ENCODE data around the gene GPD1.

DNA sequence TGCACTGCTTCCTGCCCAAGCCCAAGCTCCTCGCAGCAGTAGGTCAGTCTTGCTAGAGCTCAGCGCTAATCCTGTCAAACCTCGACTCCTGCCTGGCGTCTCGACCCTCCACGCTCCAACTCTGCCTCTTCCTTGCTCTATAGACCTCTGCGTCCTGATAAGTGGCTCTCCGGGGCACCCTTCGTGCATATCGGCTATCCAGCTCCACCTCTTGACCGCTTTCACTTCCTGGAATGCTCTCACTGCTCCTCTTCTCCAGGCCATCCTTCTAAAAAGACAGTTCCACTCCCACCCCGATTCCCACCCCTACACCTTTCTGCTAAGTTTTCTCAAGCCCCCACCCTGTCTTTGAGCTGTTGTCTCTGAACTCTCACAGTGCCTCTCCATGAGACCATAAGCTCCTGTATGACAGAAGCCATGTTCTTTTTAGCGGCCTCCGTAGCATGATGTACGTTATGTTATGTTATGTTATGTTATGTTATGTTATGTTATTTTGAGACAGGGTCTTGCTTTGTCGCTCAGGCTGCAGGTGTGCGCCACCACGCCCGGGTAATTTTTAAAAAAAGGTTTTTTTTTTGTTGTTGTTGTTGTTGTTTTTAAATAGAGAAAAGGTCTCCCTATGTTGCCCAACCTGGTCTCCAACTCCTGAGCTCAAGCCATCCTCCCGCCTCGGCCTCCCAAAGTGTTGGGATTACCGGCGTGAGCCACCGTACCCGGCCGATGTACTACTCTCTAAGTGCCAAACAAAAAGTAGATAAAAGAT lies 8.8 kb downstream of the GPD1 start:
- 0 out of 2 replicates have a peak, but pooled peaks have one; percentile 34 for TF ChIP-seq POLR2AphosphoS5 (IDR thresholded peaks at IDR 0.05; ENCODE audit: low read length)
- TF ChIP-seq, protein P1, sequence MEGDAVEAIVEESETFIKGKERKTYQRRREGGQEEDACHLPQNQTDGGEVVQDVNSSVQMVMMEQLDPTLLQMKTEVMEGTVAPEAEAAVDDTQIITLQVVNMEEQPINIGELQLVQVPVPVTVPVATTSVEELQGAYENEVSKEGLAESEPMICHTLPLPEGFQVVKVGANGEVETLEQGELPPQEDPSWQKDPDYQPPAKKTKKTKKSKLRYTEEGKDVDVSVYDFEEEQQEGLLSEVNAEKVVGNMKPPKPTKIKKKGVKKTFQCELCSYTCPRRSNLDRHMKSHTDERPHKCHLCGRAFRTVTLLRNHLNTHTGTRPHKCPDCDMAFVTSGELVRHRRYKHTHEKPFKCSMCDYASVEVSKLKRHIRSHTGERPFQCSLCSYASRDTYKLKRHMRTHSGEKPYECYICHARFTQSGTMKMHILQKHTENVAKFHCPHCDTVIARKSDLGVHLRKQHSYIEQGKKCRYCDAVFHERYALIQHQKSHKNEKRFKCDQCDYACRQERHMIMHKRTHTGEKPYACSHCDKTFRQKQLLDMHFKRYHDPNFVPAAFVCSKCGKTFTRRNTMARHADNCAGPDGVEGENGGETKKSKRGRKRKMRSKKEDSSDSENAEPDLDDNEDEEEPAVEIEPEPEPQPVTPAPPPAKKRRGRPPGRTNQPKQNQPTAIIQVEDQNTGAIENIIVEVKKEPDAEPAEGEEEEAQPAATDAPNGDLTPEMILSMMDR (IDR thresholded peaks at IDR 0.05 in 2 of 3, conservative IDR thresholded peaks at IDR 0.05 in 1 of 3; ENCODE audit: control insufficient read depth in 2 of 3, extremely low read depth in 1 of 3, insufficient read depth in 1 of 3, low read depth in 3 of 3, low read length in 3 of 3) = no peak
- no peak for TF ChIP-seq ZSCAN29 (IDR thresholded peaks at IDR 0.05)
- TF ChIP-seq MAX (IDR thresholded peaks at IDR 0.05; ENCODE audit: low read depth, low read length) = no peak; the same call in 1 of the 2 replicates
- TF ChIP-seq HDAC2 (IDR thresholded peaks at IDR 0.05) = no peak
- no peak for TF ChIP-seq EP300 (IDR thresholded peaks at IDR 0.05; ENCODE audit: borderline replicate concordance in 1 of 2, control insufficient read depth in 1 of 2, low read depth in 2 of 2, low read length in 2 of 2)

All from GM12878 (cell line).